ENCODE data around the gene FHAD1.
"Not testable (repeated sequence)": the region's sequence is repeated elsewhere in the genome, so short reads cannot be mapped to it uniquely, and the experiment has no call there.

Gene FHAD1

GRCh38 chr1:15277933-15278332, 30.9 kb downstream of the FHAD1 start:
- no peak for DNase-seq

DNA sequence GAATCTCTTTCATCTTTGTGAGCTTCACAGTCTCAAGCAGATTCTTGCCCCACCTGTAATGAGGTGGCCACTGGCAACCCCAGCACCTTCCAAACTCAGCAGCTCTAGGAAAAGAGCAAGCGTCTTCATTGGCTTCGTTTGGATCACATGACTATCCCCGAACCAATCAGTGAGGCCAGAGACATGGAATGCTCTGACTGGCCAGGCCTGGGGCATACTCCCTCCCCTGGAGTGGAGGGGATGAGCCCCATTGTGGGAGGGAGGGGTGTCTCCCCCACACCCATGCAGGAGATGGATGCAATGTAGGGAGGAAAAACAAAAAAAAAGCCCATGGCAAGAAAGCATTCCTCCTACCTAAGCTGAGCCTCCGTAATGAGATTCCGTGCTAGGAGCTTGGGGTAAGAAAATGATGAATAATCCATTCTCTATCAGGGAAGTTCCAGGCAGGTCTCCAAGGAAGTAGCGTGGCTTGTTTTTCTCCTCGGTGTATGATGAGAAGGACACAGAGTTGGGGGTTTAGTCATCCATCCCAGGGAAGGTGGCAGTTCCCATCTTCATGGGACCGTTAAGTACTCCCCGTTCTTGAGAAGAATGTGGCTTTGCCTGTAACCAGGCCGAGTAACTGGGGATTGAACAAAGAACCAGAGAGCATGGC, 32.7 kb downstream of the FHAD1 start:
- no peak for DNase-seq

DNA sequence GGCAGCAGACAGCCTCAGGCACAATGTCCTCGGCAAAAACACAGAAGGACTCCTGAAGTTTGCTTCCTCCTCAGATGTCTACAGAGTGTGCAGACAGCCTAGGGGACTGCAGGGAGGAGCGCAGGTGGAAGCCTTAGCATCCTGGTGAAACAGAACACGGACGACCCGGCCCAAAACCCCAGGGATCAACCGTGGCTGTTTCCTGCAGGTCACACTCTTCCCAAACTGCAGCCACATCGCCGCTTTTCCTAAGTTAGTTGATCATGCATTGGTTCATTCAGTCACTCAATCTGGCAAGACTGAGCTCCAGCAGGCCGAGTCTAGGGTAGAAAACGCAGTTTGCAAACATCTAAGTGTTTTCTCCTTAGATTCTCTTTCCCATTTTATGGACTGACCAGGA, 33.4 kb downstream of the FHAD1 start:
- no peak for DNase-seq

GRCh38 chr1:15282038-15282437, 35.0 kb downstream of the FHAD1 start:
- DNase-seq: no peak

GRCh38 chr1:15282810-15283474, 35.9 kb downstream of the FHAD1 start:
- DNase-seq: no peak

- DNase-seq: no peak
Observed at GRCh38 chr1:15283526-15283925, 36.5 kb downstream of the FHAD1 start.

GRCh38 chr1:15286452-15286851, 39.4 kb downstream of the FHAD1 start:
- no peak for DNase-seq

- no peak for DNase-seq
Observed at GRCh38 chr1:15287035-15287979, 40.3 kb downstream of the FHAD1 start.

DNA sequence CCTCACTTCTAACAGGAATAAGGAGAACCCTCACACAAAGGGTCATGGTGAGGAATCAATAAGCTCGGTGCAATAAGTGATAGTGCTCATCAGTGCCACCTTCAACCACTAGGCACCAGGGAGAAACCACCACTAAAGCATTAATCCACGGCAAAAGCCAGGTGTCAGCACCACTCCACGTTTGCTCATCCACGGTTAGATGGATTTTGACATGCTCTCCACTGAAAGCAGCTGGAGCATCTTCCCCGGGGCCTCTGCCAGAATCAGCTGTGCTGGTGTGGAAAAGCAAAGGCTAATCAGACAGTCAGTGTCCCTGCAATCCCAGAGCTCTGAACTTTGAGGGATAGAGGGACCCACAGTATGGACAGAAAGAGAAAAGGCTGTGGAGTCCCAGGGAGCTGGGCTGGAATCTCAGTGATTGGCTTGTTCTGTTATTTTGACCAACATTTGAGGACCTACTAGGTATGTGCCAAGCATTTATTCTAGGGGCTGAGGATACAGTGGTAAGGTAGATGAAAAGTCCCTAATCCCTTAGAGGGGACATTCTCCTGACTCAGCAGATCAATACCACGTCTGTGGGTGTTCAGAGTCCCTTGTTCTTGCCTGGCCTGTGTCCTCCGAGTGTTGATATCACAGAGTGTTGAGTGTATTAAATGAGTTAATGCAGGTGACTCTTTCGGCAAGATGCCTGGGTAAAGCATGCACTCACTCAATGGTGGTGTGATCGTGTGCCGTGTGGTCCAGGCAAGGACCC, 41.3 kb downstream of the FHAD1 start:
- peak; percentile 41 for DNase-seq

GRCh38 chr1:15289251-15289651, 42.2 kb downstream of the FHAD1 start:
- no peak for DNase-seq

DNA sequence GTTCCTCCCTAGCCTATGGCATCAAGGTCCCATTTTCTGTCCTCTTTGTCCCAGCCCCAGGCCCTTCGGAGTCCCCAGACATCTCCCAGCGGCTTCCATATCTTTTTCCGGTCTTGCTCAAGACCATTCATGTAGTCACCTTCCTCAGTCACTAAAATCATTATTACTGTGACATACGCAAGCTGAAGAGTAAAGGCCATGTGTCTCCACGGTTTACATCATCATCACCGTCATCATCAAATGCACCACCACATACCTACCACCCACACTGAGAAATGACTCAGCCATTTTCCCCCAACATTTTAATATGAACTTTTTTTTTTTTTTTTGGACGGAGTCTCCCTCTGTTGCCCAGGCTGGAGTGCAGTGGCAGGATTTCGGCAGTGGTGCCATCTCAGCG, 43.4 kb downstream of the FHAD1 start:
- no peak for DNase-seq

- no peak for DNase-seq
Observed at GRCh38 chr1:15295696-15296095, 48.7 kb downstream of the FHAD1 start.

GRCh38 chr1:15296585-15297321, 49.7 kb downstream of the FHAD1 start:
- DNase-seq: no peak

GRCh38 chr1:15297975-15298374, 51.0 kb downstream of the FHAD1 start:
- DNase-seq: not testable (repeated sequence)

- DNase-seq: no peak
Observed at GRCh38 chr1:15299179-15299578, 52.2 kb downstream of the FHAD1 start.

DNA sequence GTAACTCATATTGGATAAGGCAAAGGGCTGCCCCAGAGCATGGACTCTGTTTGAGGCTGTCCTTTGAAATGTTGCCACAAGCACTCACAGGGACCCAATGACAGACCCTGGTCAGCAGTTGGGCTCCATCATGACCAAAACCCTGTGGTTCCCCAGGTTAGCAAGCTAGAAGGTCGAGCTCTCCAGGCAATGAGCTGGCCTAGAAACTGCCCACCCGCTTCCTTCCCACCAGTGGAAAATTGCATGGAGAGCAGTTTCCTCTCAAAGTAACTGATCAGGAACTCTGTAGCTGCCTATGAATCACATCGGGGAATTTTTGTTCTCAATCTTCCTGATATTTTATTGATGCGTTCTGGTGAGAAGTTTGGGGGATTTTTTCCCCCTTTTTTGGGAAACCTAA, 52.8 kb downstream of the FHAD1 start:
- DNase-seq: no peak

DNA sequence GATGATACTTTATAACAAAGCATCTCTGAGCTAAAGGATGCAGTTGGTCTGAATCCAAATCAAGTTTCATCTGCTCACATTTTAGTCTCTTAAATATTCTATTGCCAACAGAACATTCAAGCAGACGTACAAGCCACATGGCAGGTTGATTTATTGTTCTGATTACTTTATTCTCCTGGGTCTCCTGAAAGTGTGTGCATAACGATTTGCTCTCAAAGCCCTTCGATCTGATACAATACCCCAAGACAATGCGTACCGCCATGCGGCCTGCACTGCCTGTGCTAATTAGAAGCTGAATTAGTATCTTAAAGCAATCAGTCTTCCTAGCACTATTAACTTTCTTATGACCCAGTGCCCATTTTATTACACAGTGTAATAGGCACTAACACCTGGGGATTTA, 56.9 kb downstream of the FHAD1 start:
- DNase-seq: peak; percentile 41

DNA sequence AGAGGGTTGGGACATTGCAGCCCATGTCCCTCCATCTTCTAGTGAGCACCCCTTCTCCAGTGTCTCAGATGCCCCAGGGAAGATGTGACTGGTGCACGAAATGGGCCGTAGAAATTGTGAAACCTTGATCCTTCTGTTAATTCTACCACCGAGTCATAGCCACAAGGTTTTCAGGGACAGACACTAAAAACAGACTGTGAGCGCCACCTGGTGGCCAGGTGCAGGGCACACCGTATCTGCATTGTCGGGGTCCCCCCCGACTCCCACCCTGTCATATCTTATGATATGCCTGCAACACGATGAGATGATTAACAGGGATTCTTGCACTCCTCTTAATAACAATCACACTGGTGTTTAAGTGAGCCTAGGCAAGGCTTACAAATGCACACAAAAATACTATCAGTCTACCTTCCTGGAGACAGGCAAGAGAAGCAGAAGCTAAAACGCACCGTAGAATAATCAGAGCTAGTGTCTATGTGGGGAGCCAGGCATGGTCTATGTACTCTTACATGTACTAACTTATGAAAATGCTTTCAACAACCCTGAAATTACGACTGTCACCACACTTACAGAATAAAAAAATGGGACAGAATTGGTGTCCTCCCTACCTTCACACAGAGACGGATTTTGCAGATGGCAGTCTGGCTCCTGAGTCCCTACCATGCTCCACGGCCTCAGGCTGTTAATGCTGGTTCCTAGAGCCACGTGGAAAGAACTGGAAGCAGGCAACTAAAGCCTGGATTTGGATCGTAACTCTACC, 57.9 kb downstream of the FHAD1 start:
- DNase-seq: peak; percentile 32

DNA sequence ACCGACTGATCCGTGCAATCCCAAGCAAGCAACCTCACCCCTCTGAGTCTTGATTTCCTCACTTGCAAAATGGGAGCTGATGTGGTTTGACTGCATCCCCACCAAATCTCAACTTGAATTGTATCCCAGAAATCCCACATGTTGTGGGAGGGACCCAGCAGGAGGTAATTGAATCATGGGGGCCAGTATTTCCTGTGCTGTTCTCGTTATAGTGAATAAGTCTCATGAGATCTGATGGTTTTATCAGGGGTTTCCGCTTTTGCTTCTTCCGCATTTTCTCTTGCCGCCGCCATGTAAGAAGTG, 58.4 kb downstream of the FHAD1 start:
- no peak for DNase-seq

- not testable (repeated sequence) for DNase-seq
Observed at GRCh38 chr1:15306352-15306751, 59.3 kb downstream of the FHAD1 start.

DNA sequence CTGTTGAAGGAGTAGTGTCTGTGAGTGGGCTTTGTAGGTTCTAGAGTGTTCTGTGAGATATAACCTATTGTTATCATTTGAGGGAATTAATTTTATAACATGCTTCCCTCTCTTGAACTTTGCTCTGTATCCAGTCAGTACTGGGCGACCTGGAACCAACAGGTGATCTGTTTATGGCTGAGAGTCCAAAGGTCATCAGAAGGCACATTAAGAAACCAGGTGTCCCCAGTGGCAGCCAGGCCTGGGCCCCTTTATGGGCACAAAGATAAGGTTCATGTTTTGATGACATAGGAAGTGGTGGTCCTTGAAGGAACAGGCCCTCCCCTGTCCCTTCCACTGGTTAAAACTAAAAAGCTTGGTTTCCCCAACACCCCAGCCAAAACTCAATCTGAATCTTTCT, 61.1 kb downstream of the FHAD1 start:
- no peak for DNase-seq

GRCh38 chr1:15308621-15309027, 61.6 kb downstream of the FHAD1 start:
- no peak for DNase-seq

Measured in DMS153 (cell line).